ENCODE data around the gene PIANP. TPM values are rescaled to one million over a fixed set of nuclear protein-coding genes. Genes with fewer than 3 reads are reported as not detected.

The PIANP gene
- total RNA-seq, 5 donors from 2014 or later (not counting 1 experiment from before 2014, with no cell fraction given): 0.88 to 2.5 (median 2.4) TPM; not detected in 1

DNA sequence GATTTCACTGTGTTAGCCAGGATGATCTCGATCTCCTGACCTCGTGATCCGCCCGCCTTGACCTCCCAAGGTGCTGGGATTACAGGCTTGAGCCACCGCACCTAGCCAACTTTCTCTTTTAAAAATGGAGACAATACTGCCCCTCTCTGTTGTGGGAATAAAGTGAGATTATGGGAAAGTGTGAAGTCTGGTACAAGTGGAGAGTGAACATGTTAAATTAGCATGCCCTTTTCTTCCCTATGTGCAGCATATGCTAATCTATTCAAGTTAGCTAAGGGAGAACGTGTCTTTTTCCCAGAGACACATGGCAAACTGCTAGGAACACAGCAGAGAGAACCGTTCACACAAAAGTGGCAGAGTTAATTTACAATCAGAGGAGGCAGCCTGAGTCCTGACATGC is 24.7 kb upstream of the PIANP start:
- Histone ChIP-seq H3K27me3 (replicated peaks in 1 of 2; ENCODE audit: control insufficient read depth in 2 of 2, extremely low read depth in 1 of 2, insufficient read depth in 2 of 2, low read length in 1 of 2) (no peaks in the 10 kb centered on the region), H3K9me3 (no peaks in the 10 kb centered on the region), H3K4me3 (ENCODE audit: control insufficient read depth in 1 of 2, extremely low read depth in 1 of 2, low read length in 1 of 2) (no peak overlapping the region), H3K27ac (ENCODE audit: low read length) (no peak overlapping the region), H3K36me3 (ENCODE audit: control insufficient read depth in 2 of 2, extremely low read depth in 1 of 2, insufficient read depth in 1 of 2, low read length in 1 of 2) (peaks cover 15 to 31% of the 10 kb centered on the region in 2 donors), H3K4me1 (ENCODE audit: control insufficient read depth in 1 of 2, extremely low read depth in 1 of 2, insufficient read depth in 2 of 2, low read length in 2 of 2) (peaks cover 10 to 16% of the 10 kb centered on the region in 2 experiments)
- Mint-ChIP-seq H3K4me3 (peak overlapping the region; percentile 62 to 84 (median 84)), H3K27ac (no peak overlapping the region), H3K4me1 (peaks cover 24 to 30% (median 29%) of the 10 kb centered on the region in 3 donors), H3K36me3 (peaks cover 25% of the 10 kb centered on the region), H3K27me3 (no peaks in the 10 kb centered on the region), H3K9me3 (no peaks in the 10 kb centered on the region)
- POLR2A ChIA-PET: no interaction called here
- DNase-seq (no peak), ATAC-seq (replicated peaks in 1 of 4) (no peak)
- WGBS (ENCODE audit: insufficient coverage): no CpG with 5 or more reads among the region's 7 CpGs
- CTCF ChIA-PET: interaction anchor here in 1 of 2 donors (2.8 kb wide), 1 partner anchor 36 kb away, joined by 30 read pairs; the partner anchor contains the start of gene ZNF384

GRCh38 chr12:6724409-6724797 is 23.8 kb upstream of the PIANP start:
- Mint-ChIP-seq H3K9me3 (no peaks in the 10 kb centered on the region), H3K27ac (peak overlapping the region; percentile 91 to 99), H3K36me3 (peaks cover 15% of the 10 kb centered on the region), H3K4me3 (peak overlapping the region; percentile 84 to 87 (median 84)), H3K4me1 (peaks cover 24 to 30% (median 29%) of the 10 kb centered on the region in 3 donors), H3K27me3 (no peaks in the 10 kb centered on the region)
- CTCF ChIA-PET: interaction anchor here (0.6 to 2.8 kb wide), 10 partner anchors 18 to 294 kb away, joined by 3 to 30 read pairs (median 6); partner anchors contain the start of genes LPCAT3 (in 1 of the 2), MLF2 (in 1 of the 2), SPSB2 (in 1 of the 2) and ZNF384 (in 1 of the 2)
- DNase-seq (peak in 3 of 35 experiments; percentile 11 to 25 (median 20)), ATAC-seq (replicated peaks in 1 of 4) (peak; percentile 9 to 18 (median 12))
- Histone ChIP-seq H3K9me3 (no peaks in the 10 kb centered on the region), H3K27me3 (replicated peaks in 1 of 2; ENCODE audit: control insufficient read depth in 2 of 2, extremely low read depth in 1 of 2, insufficient read depth in 2 of 2, low read length in 1 of 2) (no peaks in the 10 kb centered on the region), H3K4me1 (ENCODE audit: control insufficient read depth in 1 of 2, extremely low read depth in 1 of 2, insufficient read depth in 2 of 2, low read length in 2 of 2) (peaks cover 10 to 16% of the 10 kb centered on the region in 2 experiments), H3K36me3 (ENCODE audit: control insufficient read depth in 2 of 2, extremely low read depth in 1 of 2, insufficient read depth in 1 of 2, low read length in 1 of 2) (peaks cover 8 to 21% of the 10 kb centered on the region in 2 donors), H3K27ac (ENCODE audit: low read length) (peak overlapping the region; percentile 83), H3K4me3 (ENCODE audit: control insufficient read depth in 1 of 2, extremely low read depth in 1 of 2, low read length in 1 of 2) (peak overlapping the region; percentile 58 to 65)
- POLR2A ChIA-PET: interaction anchor here (0.6 to 1.5 kb wide), 5 partner anchors 29 to 158 kb away, joined by 3 to 11 read pairs (median 8); partner anchors contain the start of genes ZNF384 (in 2 of the 2) and MLF2 (in 1 of the 2)
- WGBS (ENCODE audit: insufficient coverage): 0% methylated on average over 2 of the region's 10 CpGs

DNA sequence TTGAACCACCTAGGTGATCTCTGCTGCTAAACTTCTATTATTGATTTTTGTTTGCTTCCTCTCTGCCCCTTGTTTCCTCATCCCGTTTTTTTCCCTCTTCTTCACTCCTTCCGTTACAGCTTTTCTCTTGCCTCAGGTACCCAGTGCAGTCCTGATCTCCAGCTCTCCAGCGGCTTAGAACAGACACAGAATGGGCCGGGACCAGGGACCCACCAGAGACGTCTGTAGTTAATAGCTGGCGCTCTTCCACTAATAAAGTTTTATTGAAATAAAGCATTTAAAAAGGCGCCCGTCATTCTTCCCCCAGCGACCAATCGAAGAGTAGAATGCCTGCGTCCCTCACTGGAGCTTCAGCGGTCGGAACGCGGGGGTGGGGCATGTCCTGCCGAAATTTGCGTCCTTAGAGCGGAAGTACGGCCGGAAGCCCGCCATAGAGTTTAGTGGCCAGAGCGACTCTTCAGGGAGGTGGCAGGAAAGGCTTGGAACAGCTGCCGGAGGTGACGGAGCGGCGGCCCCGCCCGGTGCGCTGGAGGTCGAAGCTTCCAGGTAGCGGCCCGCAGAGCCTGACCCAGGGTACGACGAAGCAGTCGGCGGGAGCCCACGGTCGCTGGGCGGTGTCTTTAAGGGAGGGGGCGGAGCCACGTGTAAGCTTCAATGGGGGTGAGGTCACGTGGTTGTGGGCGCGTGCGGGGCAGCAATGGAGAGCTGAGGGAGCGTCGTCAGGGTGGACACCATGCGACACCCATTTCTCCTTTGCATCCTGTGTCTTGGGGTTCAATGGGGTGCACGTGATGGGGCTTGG is 23.2 kb upstream of the PIANP start, which contains the start of gene COPS7A:
Gene COPS7A, plus strand, starts transcription at position 440 of the 802 bp plus-strand sequence. CDS start 611 bp downstream, outside the sequence.
- Histone ChIP-seq H3K9me3 (no peaks in the 10 kb centered on the region), H3K27ac (ENCODE audit: low read length) (peak within 1 kb of the TSS; percentile 83), H3K36me3 (ENCODE audit: control insufficient read depth in 2 of 2, extremely low read depth in 1 of 2, insufficient read depth in 1 of 2, low read length in 1 of 2) (peaks cover 5 to 16% of the 10 kb centered on the region in 2 donors), H3K27me3 (replicated peaks in 1 of 2; ENCODE audit: control insufficient read depth in 2 of 2, extremely low read depth in 1 of 2, insufficient read depth in 2 of 2, low read length in 1 of 2) (no peaks in the 10 kb centered on the region), H3K4me1 (ENCODE audit: control insufficient read depth in 1 of 2, extremely low read depth in 1 of 2, insufficient read depth in 2 of 2, low read length in 2 of 2) (peaks cover 10 to 16% of the 10 kb centered on the region in 2 experiments), H3K4me3 (ENCODE audit: control insufficient read depth in 1 of 2, extremely low read depth in 1 of 2, low read length in 1 of 2) (peak within 1 kb of the TSS; percentile 58 to 65)
- ChIA-PET POLR2A (interaction anchor here (0.5 to 1.5 kb wide), 8 partner anchors 8 to 389 kb away, joined by 3 to 11 read pairs (median 8); partner anchors contain the start of genes ZNF384 (in 2 of the 2) and MLF2 (in 1 of the 2)), CTCF (interaction anchor here (0.6 to 2.8 kb wide), 15 partner anchors 27 to 294 kb away, joined by 3 to 30 read pairs (median 4); partner anchors contain the start of genes ZNF384 (in 2 of the 2), ENO2 (in 1 of the 2), LPCAT3 (in 1 of the 2) and MLF2 (in 1 of the 2))
- ATAC-seq (replicated peaks in 1 of 4) (peak; percentile 90), DNase-seq (peak; percentile 85 to 96 (median 90))
- Mint-ChIP-seq H3K27ac (peak within 1 kb of the TSS; percentile 91 to 99), H3K27me3 (no peaks in the 10 kb centered on the region), H3K4me3 (peak within 1 kb of the TSS; percentile 84 to 87 (median 84)), H3K9me3 (no peaks in the 10 kb centered on the region), H3K4me1 (peaks cover 24 to 30% (median 29%) of the 10 kb centered on the region in 3 donors), H3K36me3 (peaks cover 9% of the 10 kb centered on the region)
- WGBS (ENCODE audit: insufficient coverage): under 1% methylated on average over 32 of the region's 49 CpGs

DNA sequence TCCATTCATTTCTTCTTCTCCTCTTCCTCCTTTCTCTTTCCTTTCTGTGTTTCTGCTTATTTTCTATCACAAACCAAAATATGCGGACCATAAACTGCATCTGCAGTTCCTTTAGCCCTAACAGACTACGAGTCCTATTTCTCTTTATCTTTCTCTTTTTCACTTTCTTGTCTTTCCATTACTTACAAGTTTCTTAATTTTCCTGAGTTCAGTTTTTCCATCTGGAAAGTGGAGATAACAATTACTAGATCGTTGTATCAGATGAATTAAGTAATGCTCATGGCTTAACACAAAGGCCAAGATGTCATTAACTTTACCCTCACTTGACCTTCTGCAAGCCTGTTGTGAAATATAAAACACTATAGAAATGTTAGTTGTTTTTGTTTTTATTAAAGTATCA is 22.2 kb upstream of the PIANP start:
- ATAC-seq (replicated peaks in 1 of 4) (no peak), DNase-seq (no peak)
- no peaks in the 10 kb centered on the region for H3K9me3 Mint-ChIP-seq
- Histone ChIP-seq H3K4me1 (ENCODE audit: control insufficient read depth in 1 of 2, extremely low read depth in 1 of 2, insufficient read depth in 2 of 2, low read length in 2 of 2) (peaks cover 10 to 16% of the 10 kb centered on the region in 2 experiments), H3K9me3 (no peaks in the 10 kb centered on the region), H3K27me3 (replicated peaks in 1 of 2; ENCODE audit: control insufficient read depth in 2 of 2, extremely low read depth in 1 of 2, insufficient read depth in 2 of 2, low read length in 1 of 2) (no peaks in the 10 kb centered on the region), H3K4me3 (ENCODE audit: control insufficient read depth in 1 of 2, extremely low read depth in 1 of 2, low read length in 1 of 2) (no peak overlapping the region), H3K27ac (ENCODE audit: low read length) (no peak overlapping the region), H3K36me3 (ENCODE audit: control insufficient read depth in 2 of 2, extremely low read depth in 1 of 2, insufficient read depth in 1 of 2, low read length in 1 of 2) (peaks cover 0 to 6% of the 10 kb centered on the region in 2 donors)
- 100% methylated on average over 1 of the region's 3 CpGs for WGBS (ENCODE audit: insufficient coverage)
- ChIA-PET POLR2A (interaction anchor here (0.6 to 0.7 kb wide), 3 partner anchors 31 to 201 kb away, joined by 3 to 17 read pairs (median 4); no protein-coding TSS in a partner anchor), CTCF (interaction anchor here (0.6 to 2.8 kb wide), 6 partner anchors 30 to 192 kb away, joined by 3 to 30 read pairs (median 5); partner anchors contain the start of genes ENO2 (in 1 of the 2), MLF2 (in 1 of the 2), PTMS (in 1 of the 2) and ZNF384 (in 1 of the 2))
- H3K27me3 Mint-ChIP-seq: no peaks in the 10 kb centered on the region
- peak overlapping the region; percentile 19 to 91 for H3K27ac Mint-ChIP-seq
- peaks cover 7% of the 10 kb centered on the region for H3K36me3 Mint-ChIP-seq
- peaks cover 24 to 30% (median 29%) of the 10 kb centered on the region in 3 donors for H3K4me1 Mint-ChIP-seq
- peak overlapping the region; percentile 19 to 84 (median 84) for H3K4me3 Mint-ChIP-seq

- 48% methylated on average over 3 of the region's 10 CpGs for WGBS (ENCODE audit: insufficient coverage)
- POLR2A ChIA-PET: no interaction called here
- peaks cover 0 to 16% of the 10 kb centered on the region in 2 experiments for H3K27me3 ChIP-seq (replicated peaks in 1 of 2; ENCODE audit: control insufficient read depth in 2 of 2, extremely low read depth in 1 of 2, insufficient read depth in 2 of 2, low read length in 1 of 2)
- no peak overlapping the region for H3K4me3 ChIP-seq (ENCODE audit: control insufficient read depth in 1 of 2, extremely low read depth in 1 of 2, low read length in 1 of 2)
- H3K36me3 ChIP-seq (ENCODE audit: control insufficient read depth in 2 of 2, extremely low read depth in 1 of 2, insufficient read depth in 1 of 2, low read length in 1 of 2): no peaks in the 10 kb centered on the region
- Mint-ChIP-seq H3K27ac (no peak overlapping the region), H3K4me3 (no peak overlapping the region), H3K9me3 (no peaks in the 10 kb centered on the region), H3K36me3 (no peaks in the 10 kb centered on the region), H3K27me3 (peaks cover 0 to 13% of the 10 kb centered on the region in 2 donors), H3K4me1 (no peaks in the 10 kb centered on the region)
- no peak for DNase-seq
- CTCF ChIA-PET: no interaction called here
- no peak for ATAC-seq (replicated peaks in 1 of 4)
- H3K9me3 ChIP-seq: no peaks in the 10 kb centered on the region
- no peak overlapping the region for H3K27ac ChIP-seq (ENCODE audit: low read length)
- H3K4me1 ChIP-seq (ENCODE audit: control insufficient read depth in 1 of 2, extremely low read depth in 1 of 2, insufficient read depth in 2 of 2, low read length in 2 of 2): no peaks in the 10 kb centered on the region
Observed at GRCh38 chr12:6716874-6717437, 16.3 kb upstream of the PIANP start.
